ENCODE data around the gene PMF1.
A peak's percentile ranks its signal among the peaks of the same experiment; 100 is the strongest.

Gene PMF1

DNA sequence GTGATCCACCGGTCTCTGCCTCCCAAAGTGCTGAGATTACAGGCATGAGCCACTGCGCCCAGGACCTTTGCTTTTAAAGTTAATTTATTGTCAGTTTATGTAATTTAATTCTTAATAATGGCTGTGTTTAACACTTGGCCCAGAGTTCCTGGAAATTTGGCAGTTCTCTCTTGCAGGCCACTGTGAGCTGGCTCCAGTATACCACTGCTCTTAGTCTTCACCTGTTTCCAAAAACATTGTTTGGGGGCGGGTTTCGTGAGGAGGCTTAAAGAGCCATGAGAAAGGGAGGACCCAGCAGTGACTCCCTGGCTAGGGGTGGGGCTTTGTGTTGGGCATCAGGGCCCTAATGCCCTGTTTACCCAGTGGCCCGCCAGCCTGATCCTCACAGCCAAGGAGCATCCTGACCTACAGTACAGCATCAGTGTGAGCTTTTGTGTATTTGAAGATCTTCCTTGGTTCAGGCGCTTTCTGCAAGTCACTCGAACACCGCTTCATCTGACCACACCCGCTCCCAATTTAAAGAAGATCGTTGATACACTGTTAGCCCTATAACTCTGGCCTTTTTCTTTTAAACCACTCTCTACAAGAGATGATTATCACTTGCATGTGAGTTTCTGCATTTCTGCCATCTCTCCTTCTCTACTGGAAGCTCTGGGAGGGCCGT lies 17.1 kb downstream of the PMF1 start:
- no peak for DNase-seq (ENCODE audit: low read depth)
- no peak overlapping the region for H3K4me3 ChIP-seq (replicated peaks; ENCODE audit: low read depth, low read length)
- TF ChIP-seq, protein P1, sequence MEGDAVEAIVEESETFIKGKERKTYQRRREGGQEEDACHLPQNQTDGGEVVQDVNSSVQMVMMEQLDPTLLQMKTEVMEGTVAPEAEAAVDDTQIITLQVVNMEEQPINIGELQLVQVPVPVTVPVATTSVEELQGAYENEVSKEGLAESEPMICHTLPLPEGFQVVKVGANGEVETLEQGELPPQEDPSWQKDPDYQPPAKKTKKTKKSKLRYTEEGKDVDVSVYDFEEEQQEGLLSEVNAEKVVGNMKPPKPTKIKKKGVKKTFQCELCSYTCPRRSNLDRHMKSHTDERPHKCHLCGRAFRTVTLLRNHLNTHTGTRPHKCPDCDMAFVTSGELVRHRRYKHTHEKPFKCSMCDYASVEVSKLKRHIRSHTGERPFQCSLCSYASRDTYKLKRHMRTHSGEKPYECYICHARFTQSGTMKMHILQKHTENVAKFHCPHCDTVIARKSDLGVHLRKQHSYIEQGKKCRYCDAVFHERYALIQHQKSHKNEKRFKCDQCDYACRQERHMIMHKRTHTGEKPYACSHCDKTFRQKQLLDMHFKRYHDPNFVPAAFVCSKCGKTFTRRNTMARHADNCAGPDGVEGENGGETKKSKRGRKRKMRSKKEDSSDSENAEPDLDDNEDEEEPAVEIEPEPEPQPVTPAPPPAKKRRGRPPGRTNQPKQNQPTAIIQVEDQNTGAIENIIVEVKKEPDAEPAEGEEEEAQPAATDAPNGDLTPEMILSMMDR (IDR thresholded peaks at IDR 0.05; ENCODE audit: low read length, missing control alignments): no peak

GRCh38 chr1:156230473-156230837 lies 17.6 kb downstream of the PMF1 start:
- DNase-seq (ENCODE audit: low read depth): no peak
- no peak overlapping the region for H3K4me3 ChIP-seq (replicated peaks; ENCODE audit: low read depth, low read length)
- TF ChIP-seq, protein P1 (IDR thresholded peaks at IDR 0.05; ENCODE audit: low read length, missing control alignments): no peak

GRCh38 chr1:156232201-156232894 lies 19.5 kb downstream of the PMF1 start:
- DNase-seq (ENCODE audit: low read depth): no peak
- H3K4me3 ChIP-seq (replicated peaks; ENCODE audit: low read depth, low read length): no peak overlapping the region
- TF ChIP-seq, protein P1 (IDR thresholded peaks at IDR 0.05; ENCODE audit: low read length, missing control alignments): no peak

GRCh38 chr1:156233426-156234127 lies 20.8 kb downstream of the PMF1 start:
- H3K4me3 ChIP-seq (replicated peaks; ENCODE audit: low read depth, low read length): no peak overlapping the region
- DNase-seq (ENCODE audit: low read depth): peak; percentile 86
- TF ChIP-seq, protein P1 (IDR thresholded peaks at IDR 0.05; ENCODE audit: low read length, missing control alignments): no peak

DNA sequence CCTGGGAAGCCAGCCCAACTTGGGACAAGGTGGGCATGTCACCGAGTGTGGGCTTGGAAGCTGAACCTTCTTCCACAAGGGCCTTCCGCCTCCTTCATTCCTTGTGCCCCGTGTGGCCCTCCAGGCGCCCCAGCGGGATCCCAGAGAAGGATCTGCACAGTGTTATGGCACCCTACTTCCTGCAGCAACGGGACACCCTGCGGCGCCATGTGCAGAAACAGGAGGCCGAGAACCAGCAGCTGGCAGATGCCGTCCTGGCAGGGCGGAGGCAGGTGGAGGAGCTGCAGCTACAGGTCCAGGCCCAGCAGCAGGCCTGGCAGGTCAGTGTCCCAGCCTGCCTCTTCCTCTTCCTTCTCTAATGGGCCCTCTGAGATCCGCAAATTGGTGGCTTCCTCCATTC lies 23.4 kb downstream of the PMF1 start:
- no peak overlapping the region for H3K4me3 ChIP-seq (replicated peaks; ENCODE audit: low read depth, low read length)
- TF ChIP-seq, protein P1 (IDR thresholded peaks at IDR 0.05; ENCODE audit: low read length, missing control alignments): no peak
- no peak for DNase-seq (ENCODE audit: low read depth)

- DNase-seq (ENCODE audit: low read depth): no peak
- TF ChIP-seq, protein P1 (IDR thresholded peaks at IDR 0.05; ENCODE audit: low read length, missing control alignments): no peak
- H3K4me3 ChIP-seq (replicated peaks; ENCODE audit: low read depth, low read length): no peak overlapping the region
Observed at GRCh38 chr1:156238248-156238647, 25.4 kb downstream of the PMF1 start.

All from fibroblast of pulmonary artery (primary cell).